B cell (primary cell): ENCODE data around the gene ZPLD1. TPM values are rescaled to one million over a fixed set of nuclear protein-coding genes. Genes with fewer than 3 reads are reported as not detected.

Experiments used
- ATAC-seq: fragments of 200-7000 bp; cut with Tn5 transposase; one replicate; pipeline ENCODE4 v1.10.0; 2021; ENCODE audit warnings: low read depth, mild to moderate bottlenecking, moderate number of reproducible peaks, moderate library complexity
- CTCF ChIA-PET: fragments of 350-600 bp; sonication (Branson Sonifier 250); formaldehyde crosslinking; loops from one replicate; lab custom pipeline; 2021; ENCODE audit warnings: antibody characterized with exemption, inconsistent platforms; lab: Charles Lee
- POLR2A ChIA-PET: fragments of 350-600 bp; sonication (Branson Sonifier 250); formaldehyde crosslinking; loops from one replicate; lab custom pipeline; 2021; ENCODE audit warnings: antibody characterized with exemption; lab: Charles Lee
- DNase-seq: peaks from one replicate; pipeline ENCODE4 v3.0.0; 2013
- H2AFZ ChIP-seq: 2 replicates; pipeline ENCODE4 v1.6.1; 2012; ENCODE audit warnings: mild to moderate bottlenecking, low read depth, low read length; ENCODE audit not compliant: insufficient read depth, poor library complexity, severe bottlenecking
- H3K27ac ChIP-seq, 2 donors: 1 replicate in 1 of 2; 2 replicates in 1 of 2; pipeline ENCODE4 v1.5.1; 2012 to 2013; ENCODE audit warnings: low read length in 2 of 2, mild to moderate bottlenecking in 2 of 2, moderate library complexity in 1 of 2
- H3K27me3 ChIP-seq, 4 experiments: fragments of 200-600 bp in 1 of 4; sonication (generic) in 1 of 4; replicated peaks in 1 of 4; 1 replicate in 2 of 4; 2 replicates in 2 of 4; pipeline versions ENCODE4 v1.6.1 to v1.7.0; 2013 to 2016; ENCODE audit warnings: low read length in 3 of 4, mild to moderate bottlenecking in 2 of 4, mixed read lengths in 1 of 4, moderate library complexity in 1 of 4; ENCODE audit not compliant: insufficient read depth in 4 of 4, control insufficient read depth in 3 of 4; ENCODE audit errors: control extremely low read depth in 1 of 4
- H3K36me3 ChIP-seq, 2 experiments: replicated peaks in 1 of 2; 1 replicate in 1 of 2; 2 replicates in 1 of 2; pipeline versions ENCODE4 v1.6.1 to v1.7.1; 2013; ENCODE audit warnings: low read length in 1 of 2; ENCODE audit not compliant: insufficient read depth in 2 of 2, control insufficient read depth in 1 of 2; ENCODE audit errors: control extremely low read depth in 1 of 2, extremely low read depth in 1 of 2
- H3K4me1 ChIP-seq, 2 donors: fragments of 200-600 bp in 1 of 2; sonication (generic) in 1 of 2; 1 replicate in 1 of 2; 2 replicates in 1 of 2; pipeline versions ENCODE4 v1.5.1 to v1.6.1; 2013 to 2017; ENCODE audit warnings: low read length in 2 of 2; ENCODE audit not compliant: control insufficient read depth in 2 of 2, insufficient read depth in 2 of 2
- H3K4me2 ChIP-seq: replicated peaks from 2 replicates; pipeline ENCODE3; 2012; ENCODE audit warnings: mild to moderate bottlenecking, low read depth, low read length; ENCODE audit not compliant: poor library complexity, severe bottlenecking
- H3K4me3 ChIP-seq, 5 experiments: fragments of 200-600 bp in 1 of 5; sonication (generic) in 1 of 5; 1 replicate in 3 of 5; 2 replicates in 2 of 5; pipeline versions ENCODE4 v1.5.1 to v1.7.0; 2011 to 2016; ENCODE audit warnings: low read length in 4 of 5, mild to moderate bottlenecking in 4 of 5, low read depth in 2 of 5, control low read depth in 1 of 5, moderate library complexity in 1 of 5; ENCODE audit not compliant: insufficient read depth in 1 of 5; ENCODE audit errors: control extremely low read depth in 1 of 5, extremely low read depth in 1 of 5
- H3K79me2 ChIP-seq: fragments of 200-600 bp; sonication (generic); one replicate; pipeline ENCODE4 v1.6.0; 2016; ENCODE audit warnings: low read length; ENCODE audit not compliant: control insufficient read depth, insufficient read depth
- H3K9ac ChIP-seq: fragments of 200-600 bp; sonication (generic); 2 replicates; pipeline ENCODE4 v1.6.1; 2017; ENCODE audit warnings: mild to moderate bottlenecking, low read length, moderate library complexity
- H3K9me3 ChIP-seq, 3 donors: one replicate each; pipeline versions ENCODE4 v1.6.1 to v1.7.1; 2013; ENCODE audit warnings: low read length in 2 of 3; ENCODE audit not compliant: control insufficient read depth in 2 of 3, insufficient read depth in 1 of 3; ENCODE audit errors: control extremely low read depth in 1 of 3
- H4K20me1 ChIP-seq: 2 replicates; pipeline ENCODE4 v1.6.0; 2012; ENCODE audit warnings: mild to moderate bottlenecking, low read length; ENCODE audit not compliant: insufficient read depth, control insufficient read depth, poor library complexity, severe bottlenecking
- H3K27ac Mint-ChIP-seq: one replicate; pipeline ENCODE4 v1.8.0; 2021; ENCODE audit warnings: mixed read lengths
- H3K27me3 Mint-ChIP-seq: one replicate; pipeline ENCODE4 v1.8.0; 2021; ENCODE audit warnings: mixed read lengths
- H3K4me1 Mint-ChIP-seq: one replicate; pipeline ENCODE4 v1.8.0; 2021; ENCODE audit warnings: mixed read lengths
- H3K4me3 Mint-ChIP-seq: one replicate; pipeline ENCODE4 v1.8.0; 2021; ENCODE audit warnings: mixed read lengths
- H3K9me3 Mint-ChIP-seq: one replicate; pipeline ENCODE4 v1.8.0; 2022; ENCODE audit warnings: mixed read lengths; ENCODE audit not compliant: insufficient read depth
- EZH2 ChIP-seq: IDR thresholded peaks from 2 replicates; pipeline ENCODE4 v1.6.1; 2012; ENCODE audit warnings: borderline replicate concordance, low read depth, mild to moderate bottlenecking, moderate library complexity, low read length; ENCODE audit not compliant: insufficient read depth, poor library complexity, severe bottlenecking
- WGBS: methylation state at CpG from one replicate; pipeline ENCODE4 v1.1.5; 2013; ENCODE audit warnings: missing lambda C conversion rate; ENCODE audit not compliant: insufficient coverage; 5-methylcytosine and 5-hydroxymethylcytosine counted together
- intact Hi-C: fragments of 100-400 bp; cut with micrococcal nuclease; formaldehyde crosslinking; loops from one replicate; pipeline ENCODE4 v1.10.0; 2022
- polyA plus RNA-seq: library from polyadenylated mRNA; depleted of rRNA; stranded (reverse); fragments of >200 nt; gene quantifications from 2 replicates; pipeline ENCODE4 v1.2.3, GENCODE V29; 2012
- total RNA-seq, 2 donors: library from RNA; stranded (reverse); fragments of 120-200 nt in 1 of 2; gene quantifications; 1 replicate in 1 of 2; 2 replicates in 1 of 2; pipeline versions ENCODE4 v1.2.3 to v1.2.4, GENCODE V29; 2013 to 2022
- TF ChIP-seq, protein P1 (sequence below): fragments of 200-600 bp; IDR thresholded peaks from one replicate; pipeline ENCODE4 v1.8.0; 2022; ENCODE audit warnings: antibody characterized with exemption, mild to moderate bottlenecking

Gene ZPLD1
- total and polyA plus RNA-seq, 2 donors (not counting 1 experiment from before 2014, with no cell fraction given), result not detected

GRCh38 chr3:102526865-102527264, 92.0 kb downstream of the ZPLD1 start:
- no peak overlapping the region for H3K4me2 ChIP-seq
- DNase-seq (no peak), ATAC-seq (no peak)
- no CpG with 5 or more reads among the region's 3 CpGs for WGBS
- no peaks in the 10 kb centered on the region for H3K36me3 ChIP-seq
- TF ChIP-seq, protein P1, sequence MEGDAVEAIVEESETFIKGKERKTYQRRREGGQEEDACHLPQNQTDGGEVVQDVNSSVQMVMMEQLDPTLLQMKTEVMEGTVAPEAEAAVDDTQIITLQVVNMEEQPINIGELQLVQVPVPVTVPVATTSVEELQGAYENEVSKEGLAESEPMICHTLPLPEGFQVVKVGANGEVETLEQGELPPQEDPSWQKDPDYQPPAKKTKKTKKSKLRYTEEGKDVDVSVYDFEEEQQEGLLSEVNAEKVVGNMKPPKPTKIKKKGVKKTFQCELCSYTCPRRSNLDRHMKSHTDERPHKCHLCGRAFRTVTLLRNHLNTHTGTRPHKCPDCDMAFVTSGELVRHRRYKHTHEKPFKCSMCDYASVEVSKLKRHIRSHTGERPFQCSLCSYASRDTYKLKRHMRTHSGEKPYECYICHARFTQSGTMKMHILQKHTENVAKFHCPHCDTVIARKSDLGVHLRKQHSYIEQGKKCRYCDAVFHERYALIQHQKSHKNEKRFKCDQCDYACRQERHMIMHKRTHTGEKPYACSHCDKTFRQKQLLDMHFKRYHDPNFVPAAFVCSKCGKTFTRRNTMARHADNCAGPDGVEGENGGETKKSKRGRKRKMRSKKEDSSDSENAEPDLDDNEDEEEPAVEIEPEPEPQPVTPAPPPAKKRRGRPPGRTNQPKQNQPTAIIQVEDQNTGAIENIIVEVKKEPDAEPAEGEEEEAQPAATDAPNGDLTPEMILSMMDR, result no peak
- TF ChIP-seq EZH2, result no peak
- H4K20me1 ChIP-seq, result no peaks in the 10 kb centered on the region
- peaks cover 4% of the 10 kb centered on the region in 2 donors for H3K4me1 ChIP-seq
- intact Hi-C loops, result no loop called here
- no peak overlapping the region for H3K4me3 ChIP-seq
- ChIA-PET POLR2A (no interaction called here), CTCF (interaction anchor here (1.4 to 4.6 kb wide), 2 partner anchors 10 to 297 kb away, joined by 5 to 24 read pairs; no protein-coding TSS in a partner anchor)
- H3K9ac ChIP-seq, result no peak overlapping the region
- H3K27ac Mint-ChIP-seq, result no peak overlapping the region
- H3K27me3 ChIP-seq, result peaks cover 0 to 6% (median 2%) of the 10 kb centered on the region in 4 experiments
- H3K4me3 Mint-ChIP-seq, result no peak overlapping the region
- H3K79me2 ChIP-seq, result no peaks in the 10 kb centered on the region
- H3K27ac ChIP-seq, result no peak overlapping the region
- no peaks in the 10 kb centered on the region for H3K9me3 Mint-ChIP-seq
- no peak overlapping the region for H2AFZ ChIP-seq
- peaks cover 19% of the 10 kb centered on the region for H3K4me1 Mint-ChIP-seq
- H3K9me3 ChIP-seq, result no peaks in the 10 kb centered on the region
- peaks cover 12% of the 10 kb centered on the region for H3K27me3 Mint-ChIP-seq

- H3K4me1 Mint-ChIP-seq, result peaks cover 20% of the 10 kb centered on the region
- H3K9me3 ChIP-seq, result no peaks in the 10 kb centered on the region
Measured at GRCh38 chr3:102528727-102529126, 93.9 kb downstream of the ZPLD1 start.

More at GRCh38 chr3:102528727-102529126, 93.9 kb downstream of the ZPLD1 start:
- CTCF ChIA-PET, result interaction anchor here (2.7 kb wide), 1 partner anchor 299 kb away, joined by 18 read pairs; no protein-coding TSS in a partner anchor
- intact Hi-C loops, result no loop called here
- Histone ChIP-seq H3K4me3 (no peak overlapping the region), H3K27me3 (peaks cover 0 to 6% (median 2%) of the 10 kb centered on the region in 4 experiments), H3K4me1 (peaks cover 4% of the 10 kb centered on the region in 2 donors), H3K27ac (no peak overlapping the region), H3K36me3 (no peaks in the 10 kb centered on the region), H3K9ac (no peak overlapping the region), H3K79me2 (no peaks in the 10 kb centered on the region), H4K20me1 (no peaks in the 10 kb centered on the region), H3K4me2 (no peak overlapping the region), H2AFZ (no peak overlapping the region)
- no peak for DNase-seq
- H3K27ac Mint-ChIP-seq, result no peak overlapping the region
- TF ChIP-seq, protein P1, result no peak
- TF ChIP-seq EZH2, result no peak
- H3K9me3 Mint-ChIP-seq, result no peaks in the 10 kb centered on the region
- ATAC-seq, result no peak
- peaks cover 17% of the 10 kb centered on the region for H3K27me3 Mint-ChIP-seq
- POLR2A ChIA-PET, result no interaction called here
- H3K4me3 Mint-ChIP-seq, result no peak overlapping the region
